SK-N-MC (cell line): ENCODE results near the gene ASPDH.

Source experiments
- EZH2 ChIP-seq: fragments of 200-600 bp; sonication (generic); IDR thresholded peaks from one replicate; pipeline ENCODE4 v1.6.1; 2017; ENCODE audit warnings: antibody characterized with exemption
- POLR2AphosphoS5 ChIP-seq: IDR thresholded peaks from 2 replicates; pipeline ENCODE4 v1.6.1; 2012; ENCODE audit warnings: mild to moderate bottlenecking, low read depth, low read length, borderline replicate concordance

DNA sequence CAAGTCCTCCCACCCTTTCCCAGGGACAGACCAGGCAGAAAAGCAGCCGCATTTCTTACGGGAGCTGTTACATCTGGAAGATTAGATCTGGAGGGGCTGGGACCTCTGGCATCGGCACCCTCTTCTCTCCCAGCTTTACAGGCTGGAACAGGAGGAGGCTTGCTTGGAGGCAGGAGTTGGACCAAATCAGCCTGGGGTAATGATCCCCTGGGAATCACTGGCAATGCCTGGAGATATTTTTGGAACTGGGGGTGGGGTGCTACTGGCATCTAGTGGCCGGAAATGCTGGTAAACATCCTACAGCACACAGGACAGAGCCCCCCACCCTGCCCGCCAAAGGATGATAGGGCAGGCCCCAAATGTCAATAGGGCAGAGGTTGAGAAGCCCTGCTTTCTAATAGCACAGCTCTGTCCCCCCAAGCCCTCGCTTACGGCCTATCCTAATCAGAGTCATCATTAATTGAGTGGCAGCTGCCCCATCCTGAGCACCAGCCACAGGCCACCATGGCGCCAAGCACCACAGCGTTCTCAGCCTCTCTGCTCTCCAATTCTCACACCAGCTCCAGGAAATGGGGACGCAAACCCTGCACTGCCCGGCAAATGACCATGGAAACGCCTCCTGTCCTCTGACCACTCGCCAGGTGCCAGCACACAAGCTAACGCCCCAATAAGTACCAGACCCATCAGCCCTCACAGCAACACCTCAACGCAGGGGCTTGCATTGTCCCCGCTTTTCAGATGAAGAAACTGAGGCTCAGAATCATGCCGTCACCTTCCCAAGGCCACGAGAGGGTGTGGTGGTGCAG lies 33.9 kb upstream of the ASPDH start:
- TF ChIP-seq EZH2 (no peak), POLR2AphosphoS5 (no peak)
